ENCODE data around the gene CUBN. TPM values are rescaled to one million over a fixed set of nuclear protein-coding genes. Genes with fewer than 3 reads are reported as not detected.
"Not testable (repeated sequence)": the region's sequence is repeated elsewhere in the genome, so short reads cannot be mapped to it uniquely, and the experiment has no call there.

The CUBN gene
- total RNA-seq, 3 donors from 2014 or later (not counting 1 experiment from before 2014, with no cell fraction given), result 4.7 to 5.6 (median 5.1) TPM

GRCh38 chr10:16828701-16829175 lies 300.9 kb downstream of the CUBN start:
- H3K4me3 Mint-ChIP-seq, result no peak overlapping the region
- DNase-seq (no peak), ATAC-seq (no peak)
- Histone ChIP-seq H3K9me3 (ENCODE audit: control insufficient read depth, insufficient read depth, low read length) (no peaks in the 10 kb centered on the region), H3K27ac (ENCODE audit: low read length) (no peak overlapping the region), H3K36me3 (ENCODE audit: control insufficient read depth, insufficient read depth, low read length) (no peaks in the 10 kb centered on the region), H3K4me3 (ENCODE audit: low read length) (no peak overlapping the region), H3K4me1 (ENCODE audit: control insufficient read depth, insufficient read depth, low read length) (peaks cover 7% of the 10 kb centered on the region), H3K27me3 (ENCODE audit: control insufficient read depth, insufficient read depth, low read length) (no peaks in the 10 kb centered on the region)
- no peaks in the 10 kb centered on the region for H3K36me3 Mint-ChIP-seq
- intact Hi-C loops (cut with micrococcal nuclease), result loop anchor here (1.0 kb wide), 1 partner anchor 429 kb away; no protein-coding TSS in a partner anchor
- WGBS (ENCODE audit: insufficient coverage), result 86% methylated on average over 8 of the region's 9 CpGs
- peaks cover 10 to 11% of the 10 kb centered on the region in 2 donors for H3K4me1 Mint-ChIP-seq
- H3K9me3 Mint-ChIP-seq, result no peaks in the 10 kb centered on the region
- TF ChIP-seq, protein P1, sequence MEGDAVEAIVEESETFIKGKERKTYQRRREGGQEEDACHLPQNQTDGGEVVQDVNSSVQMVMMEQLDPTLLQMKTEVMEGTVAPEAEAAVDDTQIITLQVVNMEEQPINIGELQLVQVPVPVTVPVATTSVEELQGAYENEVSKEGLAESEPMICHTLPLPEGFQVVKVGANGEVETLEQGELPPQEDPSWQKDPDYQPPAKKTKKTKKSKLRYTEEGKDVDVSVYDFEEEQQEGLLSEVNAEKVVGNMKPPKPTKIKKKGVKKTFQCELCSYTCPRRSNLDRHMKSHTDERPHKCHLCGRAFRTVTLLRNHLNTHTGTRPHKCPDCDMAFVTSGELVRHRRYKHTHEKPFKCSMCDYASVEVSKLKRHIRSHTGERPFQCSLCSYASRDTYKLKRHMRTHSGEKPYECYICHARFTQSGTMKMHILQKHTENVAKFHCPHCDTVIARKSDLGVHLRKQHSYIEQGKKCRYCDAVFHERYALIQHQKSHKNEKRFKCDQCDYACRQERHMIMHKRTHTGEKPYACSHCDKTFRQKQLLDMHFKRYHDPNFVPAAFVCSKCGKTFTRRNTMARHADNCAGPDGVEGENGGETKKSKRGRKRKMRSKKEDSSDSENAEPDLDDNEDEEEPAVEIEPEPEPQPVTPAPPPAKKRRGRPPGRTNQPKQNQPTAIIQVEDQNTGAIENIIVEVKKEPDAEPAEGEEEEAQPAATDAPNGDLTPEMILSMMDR (IDR thresholded peaks at IDR 0.05), result no peak
- no peak overlapping the region for H3K27ac Mint-ChIP-seq
- H3K27me3 Mint-ChIP-seq (ENCODE audit: low read depth in 2 of 2), result peaks cover 3 to 18% of the 10 kb centered on the region in 2 donors

DNA sequence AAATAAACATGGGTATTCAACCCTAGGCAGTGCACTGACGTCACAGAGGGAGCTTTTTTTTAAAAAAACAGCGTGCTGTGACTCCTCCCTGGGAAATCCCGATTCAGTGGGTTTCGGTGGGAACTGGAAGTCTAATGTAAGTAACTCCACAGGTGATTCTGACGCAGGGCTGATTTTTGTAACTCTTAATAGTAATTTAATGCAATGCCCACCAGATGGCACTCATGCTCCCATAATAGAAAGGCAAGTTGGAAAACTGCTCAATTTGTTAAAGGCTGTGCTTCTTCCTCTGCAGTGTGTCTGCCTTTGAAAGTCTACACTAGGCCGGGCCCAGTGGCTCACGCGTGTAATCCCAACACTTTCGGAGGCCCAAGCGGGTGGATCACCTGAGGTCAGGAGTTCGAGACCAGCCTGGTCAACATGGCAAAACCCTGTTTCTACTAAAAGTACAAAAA lies 301.5 kb downstream of the CUBN start:
- no peaks in the 10 kb centered on the region for H3K36me3 Mint-ChIP-seq
- peaks cover 7% of the 10 kb centered on the region for H3K4me1 ChIP-seq (ENCODE audit: control insufficient read depth, insufficient read depth, low read length)
- H3K27ac ChIP-seq (ENCODE audit: low read length), result no peak overlapping the region
- H3K4me3 ChIP-seq (ENCODE audit: low read length), result no peak overlapping the region
- H3K36me3 ChIP-seq (ENCODE audit: control insufficient read depth, insufficient read depth, low read length), result no peaks in the 10 kb centered on the region
- H3K27ac Mint-ChIP-seq, result no peak overlapping the region
- intact Hi-C loops (cut with micrococcal nuclease), result loop anchor here (1.0 kb wide), 1 partner anchor 429 kb away; no protein-coding TSS in a partner anchor
- 20% methylated on average over 11 of the region's 11 CpGs for WGBS (ENCODE audit: insufficient coverage)
- H3K9me3 Mint-ChIP-seq, result no peaks in the 10 kb centered on the region
- TF ChIP-seq, protein P1 (IDR thresholded peaks at IDR 0.05), result peak; percentile 69
- peaks cover 3 to 18% of the 10 kb centered on the region in 2 donors for H3K27me3 Mint-ChIP-seq (ENCODE audit: low read depth in 2 of 2)
- peaks cover 10 to 11% of the 10 kb centered on the region in 2 donors for H3K4me1 Mint-ChIP-seq
- DNase-seq, result peak; percentile 33 to 90
- peaks cover under 1% of the 10 kb centered on the region for H3K9me3 ChIP-seq (ENCODE audit: control insufficient read depth, insufficient read depth, low read length)
- no peaks in the 10 kb centered on the region for H3K27me3 ChIP-seq (ENCODE audit: control insufficient read depth, insufficient read depth, low read length)
- ATAC-seq, result peak; percentile 84 to 90 (median 85)
- no peak overlapping the region for H3K4me3 Mint-ChIP-seq

GRCh38 chr10:16827474-16827873 lies 302.1 kb downstream of the CUBN start:
- H3K36me3 Mint-ChIP-seq; H3K9me3 Mint-ChIP-seq; H3K27ac ChIP-seq (ENCODE audit: low read length); H3K4me1 ChIP-seq (ENCODE audit: control insufficient read depth, insufficient read depth, low read length); DNase-seq; H3K9me3 ChIP-seq (ENCODE audit: control insufficient read depth, insufficient read depth, low read length); H3K4me3 ChIP-seq (ENCODE audit: low read length); H3K4me3 Mint-ChIP-seq; H3K27me3 ChIP-seq (ENCODE audit: control insufficient read depth, insufficient read depth, low read length); H3K27ac Mint-ChIP-seq; H3K36me3 ChIP-seq (ENCODE audit: control insufficient read depth, insufficient read depth, low read length); intact Hi-C loops (cut with micrococcal nuclease); ATAC-seq: not testable (repeated sequence)
- peaks cover 10 to 11% of the 10 kb centered on the region in 2 donors for H3K4me1 Mint-ChIP-seq
- H3K27me3 Mint-ChIP-seq (ENCODE audit: low read depth in 2 of 2), result peaks cover 3 to 21% of the 10 kb centered on the region in 2 donors
- WGBS (ENCODE audit: insufficient coverage), result 94% methylated on average over 8 of the region's 8 CpGs

DNA sequence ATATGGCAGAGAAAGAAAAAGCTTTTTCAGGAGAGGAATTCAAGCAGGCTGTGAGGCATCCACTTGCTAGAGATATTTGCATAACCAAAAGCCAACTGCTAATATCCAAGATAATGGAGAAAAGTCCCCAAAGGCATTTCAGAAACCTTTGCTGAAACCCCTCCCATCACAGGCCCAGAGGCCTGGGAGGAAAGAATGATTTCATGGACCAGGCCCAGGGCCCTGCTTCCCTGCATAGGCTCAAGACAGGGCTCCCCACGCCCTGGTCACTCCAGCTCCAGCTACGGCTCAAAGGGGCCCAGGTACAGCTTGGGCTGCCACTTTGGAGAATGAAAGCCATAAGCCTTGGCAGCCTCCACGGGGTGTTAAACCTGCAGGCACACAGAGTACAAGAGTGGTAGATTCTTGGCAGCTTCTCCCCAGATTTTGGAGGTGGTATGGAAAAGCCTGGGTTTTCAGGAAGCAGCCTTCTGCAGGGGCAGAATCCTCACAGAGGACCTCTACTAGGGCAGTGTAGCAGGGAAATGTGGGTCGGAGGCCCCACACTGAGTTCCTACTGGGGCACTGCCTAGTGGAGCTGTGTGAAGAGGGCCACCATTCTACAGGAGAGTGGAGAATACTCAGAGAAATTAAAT lies 306.8 kb downstream of the CUBN start:
- Histone ChIP-seq H3K36me3 (ENCODE audit: control insufficient read depth, insufficient read depth, low read length) (no peaks in the 10 kb centered on the region), H3K27ac (ENCODE audit: low read length) (no peak overlapping the region), H3K4me3 (ENCODE audit: low read length) (no peak overlapping the region), H3K27me3 (ENCODE audit: control insufficient read depth, insufficient read depth, low read length) (no peaks in the 10 kb centered on the region), H3K4me1 (ENCODE audit: control insufficient read depth, insufficient read depth, low read length) (peaks cover 3% of the 10 kb centered on the region), H3K9me3 (ENCODE audit: control insufficient read depth, insufficient read depth, low read length) (peaks cover 14% of the 10 kb centered on the region)
- Mint-ChIP-seq H3K4me3 (no peak overlapping the region), H3K4me1 (peaks cover 7 to 8% of the 10 kb centered on the region in 2 donors), H3K9me3 (peaks cover 6 to 8% of the 10 kb centered on the region in 2 donors), H3K36me3 (peaks cover 20% of the 10 kb centered on the region), H3K27ac (no peak overlapping the region), H3K27me3 (ENCODE audit: low read depth in 2 of 2) (peaks cover 7 to 29% of the 10 kb centered on the region in 2 donors)
- WGBS (ENCODE audit: insufficient coverage), result 94% methylated on average over 4 of the region's 4 CpGs
- ATAC-seq (no peak), DNase-seq (no peak)
- intact Hi-C loops (cut with micrococcal nuclease), result no loop called here
- TF ChIP-seq, protein P1 (IDR thresholded peaks at IDR 0.05), result no peak

All from natural killer cell (primary cell).